ENCODE data around the gene GNAO1.

- TF ChIP-seq CTCF (conservative IDR thresholded peaks at IDR 0.05; ENCODE audit: low read depth, low read length) (no peak), EZH2phosphoT487 (IDR thresholded peaks at IDR 0.05; ENCODE audit: borderline replicate concordance, low read length) (no peak), EZH2 (IDR thresholded peaks at IDR 0.05; ENCODE audit: low read length, unreplicated experiment) (no peak)
Observed at GRCh38 chr16:56221995-56222394, 30.7 kb downstream of the GNAO1 start.

Measured in PC-3 (cell line).